Liver (tissue), 3 donors: ENCODE results near the gene PPP1R14C.

Source experiments
- CTCF ChIP-seq: fragments of 150-350 bp; IDR thresholded peaks from 2 replicates; pipeline ENCODE4 v1.5.1; 2017; ENCODE audit warnings: improper control_type of control experiment, low read depth, low read length; ENCODE audit not compliant: missing input control
- FOXA2 ChIP-seq: IDR thresholded peaks from 2 replicates; pipeline ENCODE4 v1.6.1; 2016; ENCODE audit warnings: antibody characterized with exemption
- JUND ChIP-seq, 2 donors: IDR thresholded peaks; 2 replicates each; pipeline ENCODE4 v1.6.1; 2016; ENCODE audit warnings: antibody characterized with exemption in 2 of 2
- SP1 ChIP-seq: IDR thresholded peaks from 2 replicates; pipeline ENCODE4 v1.6.1; 2018; ENCODE audit warnings: antibody characterized with exemption, mild to moderate bottlenecking
- TAF1 ChIP-seq: conservative IDR thresholded peaks from 2 replicates; pipeline ENCODE4 v1.6.1; 2016; ENCODE audit warnings: antibody characterized with exemption, mild to moderate bottlenecking
- TF ChIP-seq, protein P1 (sequence below): IDR thresholded peaks from 2 replicates; pipeline ENCODE4 v1.6.1; 2016; ENCODE audit warnings: antibody characterized with exemption
- TF ChIP-seq, protein P2 (sequence below): IDR thresholded peaks from 2 replicates; pipeline ENCODE4 v1.6.1; 2016; ENCODE audit warnings: antibody characterized with exemption
- TF ChIP-seq, protein P3 (sequence below): IDR thresholded peaks from 2 replicates; pipeline ENCODE4 v1.6.1; 2016; ENCODE audit warnings: antibody characterized with exemption
- donor health status: healthy.
- donor health status: healthy.

GRCh38 chr6:150235218-150235617 is 92.4 kb downstream of the PPP1R14C start:
- no peak for TF ChIP-seq CTCF
- TF ChIP-seq, protein P1, sequence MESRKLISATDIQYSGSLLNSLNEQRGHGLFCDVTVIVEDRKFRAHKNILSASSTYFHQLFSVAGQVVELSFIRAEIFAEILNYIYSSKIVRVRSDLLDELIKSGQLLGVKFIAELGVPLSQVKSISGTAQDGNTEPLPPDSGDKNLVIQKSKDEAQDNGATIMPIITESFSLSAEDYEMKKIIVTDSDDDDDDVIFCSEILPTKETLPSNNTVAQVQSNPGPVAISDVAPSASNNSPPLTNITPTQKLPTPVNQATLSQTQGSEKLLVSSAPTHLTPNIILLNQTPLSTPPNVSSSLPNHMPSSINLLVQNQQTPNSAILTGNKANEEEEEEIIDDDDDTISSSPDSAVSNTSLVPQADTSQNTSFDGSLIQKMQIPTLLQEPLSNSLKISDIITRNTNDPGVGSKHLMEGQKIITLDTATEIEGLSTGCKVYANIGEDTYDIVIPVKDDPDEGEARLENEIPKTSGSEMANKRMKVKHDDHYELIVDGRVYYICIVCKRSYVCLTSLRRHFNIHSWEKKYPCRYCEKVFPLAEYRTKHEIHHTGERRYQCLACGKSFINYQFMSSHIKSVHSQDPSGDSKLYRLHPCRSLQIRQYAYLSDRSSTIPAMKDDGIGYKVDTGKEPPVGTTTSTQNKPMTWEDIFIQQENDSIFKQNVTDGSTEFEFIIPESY = no peak
- TF ChIP-seq TAF1 = no peak
- TF ChIP-seq SP1 = no peak
- no peak for TF ChIP-seq JUND (IDR thresholded peaks at IDR 0.05)
- TF ChIP-seq, protein P2, sequence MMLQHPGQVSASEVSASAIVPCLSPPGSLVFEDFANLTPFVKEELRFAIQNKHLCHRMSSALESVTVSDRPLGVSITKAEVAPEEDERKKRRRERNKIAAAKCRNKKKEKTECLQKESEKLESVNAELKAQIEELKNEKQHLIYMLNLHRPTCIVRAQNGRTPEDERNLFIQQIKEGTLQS = no peak
- TF ChIP-seq FOXA2 = no peak
- TF ChIP-seq, protein P3, sequence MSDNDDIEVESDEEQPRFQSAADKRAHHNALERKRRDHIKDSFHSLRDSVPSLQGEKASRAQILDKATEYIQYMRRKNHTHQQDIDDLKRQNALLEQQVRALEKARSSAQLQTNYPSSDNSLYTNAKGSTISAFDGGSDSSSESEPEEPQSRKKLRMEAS = no peak
